GM23338 (cell line): ENCODE data around the gene CENPX. TPM values are rescaled to one million over a fixed set of nuclear protein-coding genes. Genes with fewer than 3 reads are reported as not detected.

Experiments
- ATAC-seq: fragments of 200-7000 bp; cut with Tn5 transposase; 3 replicates; pipeline ENCODE4 v1.9.1; 2020
- DNase-seq: peaks from one replicate; pipeline ENCODE4 v3.0.0-alpha.2; 2015; ENCODE audit warnings: low spot score
- H2AFZ ChIP-seq: fragments of 200-600 bp; sonication (generic); 2 replicates; pipeline ENCODE4 v1.8.0; 2016; ENCODE audit warnings: antibody characterized with exemption, mild to moderate bottlenecking, moderate library complexity
- H3F3A ChIP-seq: fragments of 200-600 bp; sonication (generic); replicated peaks from 2 replicates; pipeline ENCODE4 v1.8.0; 2017; ENCODE audit warnings: antibody characterized with exemption, mixed run types, low read depth
- H3K27ac ChIP-seq: fragments of 200-600 bp; sonication (generic); 2 replicates; pipeline ENCODE4 v1.6.1; 2016; ENCODE audit warnings: low read depth
- H3K27me3 ChIP-seq: fragments of 200-600 bp; sonication (generic); 2 replicates; pipeline ENCODE4 v1.8.0; 2016; ENCODE audit warnings: mild to moderate bottlenecking, mixed run types, moderate library complexity; ENCODE audit not compliant: insufficient read depth
- H3K36me3 ChIP-seq: fragments of 200-600 bp; sonication (generic); 2 replicates; pipeline ENCODE4 v1.8.0; 2016; ENCODE audit warnings: mild to moderate bottlenecking; ENCODE audit not compliant: insufficient read depth
- H3K4me1 ChIP-seq: fragments of 200-600 bp; sonication (generic); 2 replicates; pipeline ENCODE4 v1.8.0; 2016; ENCODE audit warnings: mild to moderate bottlenecking, moderate library complexity; ENCODE audit not compliant: insufficient read depth
- H3K4me2 ChIP-seq: fragments of 200-600 bp; sonication (generic); 2 replicates; pipeline ENCODE4 v1.7.1; 2017; ENCODE audit warnings: mixed run types
- H3K4me3 ChIP-seq: fragments of 200-600 bp; sonication (generic); 2 replicates; pipeline ENCODE4 v1.6.1; 2016; ENCODE audit warnings: mixed run types
- H3K79me2 ChIP-seq: fragments of 200-600 bp; sonication (generic); replicated peaks from 2 replicates; pipeline ENCODE4 v1.8.0; 2017; ENCODE audit warnings: mild to moderate bottlenecking; ENCODE audit not compliant: insufficient read depth
- H3K9me2 ChIP-seq: fragments of 200-600 bp; sonication (generic); 2 replicates; pipeline ENCODE4 v1.8.0; 2017; ENCODE audit not compliant: insufficient read depth
- H4K20me1 ChIP-seq: fragments of 200-600 bp; sonication (generic); replicated peaks from 2 replicates; pipeline ENCODE4 v1.8.0; 2017; ENCODE audit warnings: mild to moderate bottlenecking; ENCODE audit not compliant: insufficient read depth
- H3K27ac Mint-ChIP-seq: 2 replicates; pipeline ENCODE4 v1.8.0; 2020; ENCODE audit warnings: inconsistent platforms, mild to moderate bottlenecking, moderate library complexity, mixed read lengths
- H3K27me3 Mint-ChIP-seq: 3 replicates; pipeline ENCODE4 v1.8.0; 2022; ENCODE audit warnings: low read depth, mild to moderate bottlenecking, moderate library complexity, mixed read lengths, inconsistent platforms; ENCODE audit not compliant: insufficient read depth, poor library complexity
- H3K36me3 Mint-ChIP-seq: 3 replicates; pipeline ENCODE4 v1.8.0; 2021; ENCODE audit warnings: low read depth, mild to moderate bottlenecking, inconsistent platforms, moderate library complexity, mixed read lengths
- H3K4me1 Mint-ChIP-seq: 3 replicates; pipeline ENCODE4 v1.8.0; 2020; ENCODE audit warnings: mild to moderate bottlenecking, inconsistent platforms, mixed read lengths
- H3K4me3 Mint-ChIP-seq: 3 replicates; pipeline ENCODE4 v1.8.0; 2021; ENCODE audit warnings: moderate library complexity, mild to moderate bottlenecking, inconsistent platforms, mixed read lengths
- H3K9me3 Mint-ChIP-seq: 3 replicates; pipeline ENCODE4 v1.8.0; 2020; ENCODE audit warnings: moderate library complexity, mild to moderate bottlenecking, inconsistent platforms, mixed read lengths
- CREB1 ChIP-seq: fragments of 250-450 bp; sonication (Bioruptor Pico); IDR thresholded peaks from 2 replicates; pipeline ENCODE4 v1.5.0; 2020; ENCODE audit warnings: low read depth, mild to moderate bottlenecking, moderate library complexity
- CTCF ChIP-seq, 2 experiments: fragments of 200-600 bp in 1 of 2; sonication (generic) in 1 of 2; conservative IDR thresholded peaks; 2 replicates each; pipeline versions ENCODE4 v1.5.1 to v1.6.1; 2016 to 2017; ENCODE audit warnings: antibody characterized with exemption in 2 of 2, low read depth in 2 of 2, mild to moderate bottlenecking in 2 of 2, moderate library complexity in 1 of 2
- ETS1 ChIP-seq: IDR thresholded peaks from 2 replicates; pipeline ENCODE4 v1.6.1; 2016; ENCODE audit warnings: antibody characterized with exemption
- EZH2 ChIP-seq: fragments of 200-600 bp; sonication (generic); IDR thresholded peaks from one replicate; pipeline ENCODE4 v1.8.0; 2017; ENCODE audit warnings: antibody characterized with exemption, mild to moderate bottlenecking, low read depth; ENCODE audit not compliant: unreplicated experiment
- EZH2phosphoT487 ChIP-seq: fragments of 200-600 bp; sonication (generic); IDR thresholded peaks from one replicate; pipeline ENCODE4 v1.8.1; 2018; ENCODE audit warnings: antibody characterized with exemption; ENCODE audit not compliant: unreplicated experiment
- JUNB ChIP-seq: IDR thresholded peaks from one replicate; pipeline ENCODE4 v1.6.1; 2016; ENCODE audit warnings: antibody characterized with exemption; ENCODE audit not compliant: unreplicated experiment
- NANOG ChIP-seq: IDR thresholded peaks from 2 replicates; pipeline ENCODE4 v1.6.1; 2016; ENCODE audit warnings: antibody characterized with exemption, borderline replicate concordance
- POLR2AphosphoS5 ChIP-seq: IDR thresholded peaks from 2 replicates; pipeline ENCODE4 v1.6.1; 2016; ENCODE audit warnings: antibody characterized with exemption, low read depth
- STAT1 ChIP-seq: IDR thresholded peaks from one replicate; pipeline ENCODE4 v1.6.1; 2016; ENCODE audit warnings: antibody characterized with exemption; ENCODE audit not compliant: unreplicated experiment
- ZNF114 ChIP-seq: fragments of 250-450 bp; sonication (Bioruptor Pico); IDR thresholded peaks from 2 replicates; pipeline ENCODE4 v1.5.0; 2020; ENCODE audit warnings: mild to moderate bottlenecking, moderate library complexity
- ZNF331 ChIP-seq: fragments of 250-450 bp; sonication (Bioruptor Pico); IDR thresholded peaks from 2 replicates; pipeline ENCODE4 v1.5.0; 2020; ENCODE audit warnings: low read depth, mild to moderate bottlenecking, moderate library complexity
- ZNF462 ChIP-seq: fragments of 250-450 bp; sonication (Bioruptor Pico); IDR thresholded peaks from 2 replicates; pipeline ENCODE4 v1.5.0; 2020; ENCODE audit warnings: mild to moderate bottlenecking, moderate library complexity
- polyA plus RNA-seq: library from polyadenylated mRNA; unstranded; fragments of >200 nt; fragmentation: Nextera tagmentation; extraction: Ambion mirVana; gene quantifications from 2 replicates; pipeline ENCODE4 v1.2.1, GENCODE V29; 2016
- total RNA-seq: library from RNA; depleted of rRNA; stranded (reverse); fragments of >200 nt; shearing (Covaris generic); gene quantifications from 2 replicates; pipeline ENCODE4 v1.2.3, GENCODE V29; 2014

The CENPX gene
- total and polyA plus RNA-seq, 2 experiments from 2014 or later = 114 to 157 TPM

GRCh38 chr17:82029990-82030469, 7.4 kb upstream of the CENPX start:
- DNase-seq (no peak), ATAC-seq (peak; percentile 1; the same call in 2 of the 3 replicates)
- peaks cover 14% of the 10 kb centered on the region for H3K4me1 Mint-ChIP-seq
- Histone ChIP-seq H3K36me3 (no peaks in the 10 kb centered on the region), H3K4me2 (peak overlapping the region; percentile 87; the same call in 1 of the 2 replicates), H3K27me3 (no peaks in the 10 kb centered on the region), H3K4me1 (peaks cover 9% of the 10 kb centered on the region; the same call in 1 of the 2 replicates), H3K4me3 (peak overlapping the region; percentile 77; the same call in 1 of the 2 replicates), H3K79me2 (peaks cover 8% of the 10 kb centered on the region; the same call in 1 of the 2 replicates), H4K20me1 (no peaks in the 10 kb centered on the region), H3K27ac (no peak overlapping the region), H2AFZ (no peak overlapping the region), H3F3A (peaks cover 11% of the 10 kb centered on the region), H3K9me2 (no peaks in the 10 kb centered on the region)
- no peaks in the 10 kb centered on the region; the same call in 2 of the 3 replicates for H3K9me3 Mint-ChIP-seq
- TF ChIP-seq JUNB (no peak), ETS1 (no peak), ZNF331 (no peak), POLR2AphosphoS5 (no peak)
- H3K36me3 Mint-ChIP-seq = no peaks in the 10 kb centered on the region; the same call in none of the 3 replicates
- peaks cover 17% of the 10 kb centered on the region for H3K27me3 Mint-ChIP-seq
- H3K4me3 Mint-ChIP-seq = no peak overlapping the region
- no peak overlapping the region for H3K27ac Mint-ChIP-seq

GRCh38 chr17:82029391-82029790, 6.7 kb upstream of the CENPX start:
- H3K4me3 Mint-ChIP-seq = peak overlapping the region; percentile 40; the same call in 1 of the 3 replicates
- Histone ChIP-seq H4K20me1 (no peaks in the 10 kb centered on the region), H3K4me2 (no peak overlapping the region), H3K36me3 (no peaks in the 10 kb centered on the region), H3K27me3 (no peaks in the 10 kb centered on the region), H3K27ac (no peak overlapping the region), H3K4me3 (no peak overlapping the region), H3K9me2 (no peaks in the 10 kb centered on the region), H3K79me2 (peaks cover 8% of the 10 kb centered on the region; the same call in 1 of the 2 replicates), H3K4me1 (peaks cover 8% of the 10 kb centered on the region; the same call in 1 of the 2 replicates), H3F3A (peaks cover 10% of the 10 kb centered on the region), H2AFZ (no peak overlapping the region)
- no peak overlapping the region for H3K27ac Mint-ChIP-seq
- H3K4me1 Mint-ChIP-seq = peaks cover 11% of the 10 kb centered on the region
- peaks cover 13% of the 10 kb centered on the region for H3K27me3 Mint-ChIP-seq
- DNase-seq = no peak
- H3K9me3 Mint-ChIP-seq = no peaks in the 10 kb centered on the region; the same call in 2 of the 3 replicates
- ATAC-seq = no peak
- no peaks in the 10 kb centered on the region; the same call in none of the 3 replicates for H3K36me3 Mint-ChIP-seq
- no peak for TF ChIP-seq EZH2
- no peak for TF ChIP-seq NANOG
- no peak for TF ChIP-seq STAT1
- no peak for TF ChIP-seq EZH2phosphoT487
- TF ChIP-seq CREB1 = no peak
- TF ChIP-seq ETS1 = no peak
- TF ChIP-seq ZNF114 (CRISPR knock-in tag) = no peak
- TF ChIP-seq ZNF462 (CRISPR knock-in tag) = no peak
- TF ChIP-seq CTCF (conservative IDR thresholded peaks at IDR 0.05; ENCODE audit: low read depth in 2 of 2) = no peak
